LNCaP clone FGC (cell line): Measurements from ENCODE around the gene DNAJB13.

ENCODE experiments used
- DNase-seq: peaks from one replicate; pipeline ENCODE4 v3.0.0-alpha.2; 2011; ENCODE audit warnings: low read depth
- H3K4me3 ChIP-seq: 2 replicates; pipeline ENCODE4 v1.5.1; 2011; ENCODE audit warnings: mild to moderate bottlenecking, low read depth, low read length, control low read depth
- CTCF ChIP-seq: IDR thresholded peaks from 2 replicates; pipeline ENCODE4 v1.5.1; 2012; ENCODE audit warnings: mild to moderate bottlenecking; ENCODE audit not compliant: control insufficient read depth, insufficient read depth; ENCODE audit errors: extremely low read depth

Gene DNAJB13

GRCh38 chr11:73990730-73991129, 39.9 kb downstream of the DNAJB13 start:
- no peak overlapping the region for H3K4me3 ChIP-seq
- TF ChIP-seq CTCF: no peak
- DNase-seq: no peak

- no peak for TF ChIP-seq CTCF
- DNase-seq: no peak
- H3K4me3 ChIP-seq: no peak overlapping the region
Observed at GRCh38 chr11:73991471-73992006, 40.7 kb downstream of the DNAJB13 start.

- no peak for TF ChIP-seq CTCF
- no peak for DNase-seq
Observed at GRCh38 chr11:73995247-73995646, 44.4 kb downstream of the DNAJB13 start.

GRCh38 chr11:73995731-73996130, 44.9 kb downstream of the DNAJB13 start:
- no peak for DNase-seq
- TF ChIP-seq CTCF: no peak
- H3K4me3 ChIP-seq: no peak overlapping the region

More at GRCh38 chr11:73995247-73995646, 44.4 kb downstream of the DNAJB13 start:
- H3K4me3 ChIP-seq: no peak overlapping the region

GRCh38 chr11:73996161-73996747, 45.4 kb downstream of the DNAJB13 start:
- no peak overlapping the region for H3K4me3 ChIP-seq
- DNase-seq: peak; percentile 83
- TF ChIP-seq CTCF: no peak

GRCh38 chr11:73997120-73997770, 46.4 kb downstream of the DNAJB13 start:
- TF ChIP-seq CTCF: no peak

More at GRCh38 chr11:73997120-73997770, 46.4 kb downstream of the DNAJB13 start:
- H3K4me3 ChIP-seq: no peak overlapping the region
- no peak for DNase-seq
